ENCODE data around the gene NEMP1.
"Not testable (repeated sequence)": the region's sequence is repeated elsewhere in the genome, so short reads cannot be mapped to it uniquely, and the experiment has no call there.

The NEMP1 gene

GRCh38 chr12:57053901-57054300 lies 24.7 kb downstream of the NEMP1 start:
- not testable (repeated sequence) for ATAC-seq

DNA sequence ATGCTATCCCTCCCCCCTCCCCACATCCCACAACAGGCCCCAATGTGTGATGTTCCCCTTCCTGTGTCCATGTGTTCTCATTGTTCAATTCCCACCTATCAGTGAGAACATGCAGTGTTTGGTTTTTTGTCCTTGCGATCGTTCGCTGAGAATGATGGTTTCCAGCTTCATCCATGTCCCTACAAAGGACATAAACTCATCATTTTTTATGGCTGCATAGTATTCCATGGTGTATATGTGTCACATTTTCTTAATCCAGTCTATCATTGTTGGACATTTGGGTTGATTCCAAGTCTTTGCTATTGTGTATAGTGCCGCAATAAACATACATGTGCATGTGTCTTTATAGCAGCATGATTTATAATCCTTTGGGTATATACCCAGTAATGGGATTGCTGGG lies 25.4 kb downstream of the NEMP1 start:
- ATAC-seq: not testable (repeated sequence)

DNA sequence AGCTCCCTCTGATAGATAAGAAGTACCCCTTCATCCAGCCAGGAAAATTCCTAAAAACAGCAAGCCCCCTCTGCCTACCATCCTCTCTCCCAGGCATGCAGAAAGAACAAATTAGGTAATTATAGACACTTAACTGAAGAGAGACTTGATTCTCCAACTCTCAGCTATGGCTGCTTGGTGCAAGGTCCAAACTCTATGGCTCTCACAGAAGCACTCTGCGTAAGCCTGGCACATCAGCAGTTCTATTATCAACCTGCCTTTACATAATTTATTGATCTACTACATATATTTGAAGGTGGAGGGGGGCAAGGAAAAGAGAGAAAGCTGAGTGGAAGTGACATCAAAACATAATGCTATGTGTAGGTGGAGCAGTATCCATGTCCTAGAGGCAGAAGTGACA lies 27.6 kb downstream of the NEMP1 start:
- TF ChIP-seq ARNTL (CRISPR knock-in tag; IDR thresholded peaks at IDR 0.05; ENCODE audit: borderline replicate concordance, low read depth): no peak
- TF ChIP-seq, protein P1, sequence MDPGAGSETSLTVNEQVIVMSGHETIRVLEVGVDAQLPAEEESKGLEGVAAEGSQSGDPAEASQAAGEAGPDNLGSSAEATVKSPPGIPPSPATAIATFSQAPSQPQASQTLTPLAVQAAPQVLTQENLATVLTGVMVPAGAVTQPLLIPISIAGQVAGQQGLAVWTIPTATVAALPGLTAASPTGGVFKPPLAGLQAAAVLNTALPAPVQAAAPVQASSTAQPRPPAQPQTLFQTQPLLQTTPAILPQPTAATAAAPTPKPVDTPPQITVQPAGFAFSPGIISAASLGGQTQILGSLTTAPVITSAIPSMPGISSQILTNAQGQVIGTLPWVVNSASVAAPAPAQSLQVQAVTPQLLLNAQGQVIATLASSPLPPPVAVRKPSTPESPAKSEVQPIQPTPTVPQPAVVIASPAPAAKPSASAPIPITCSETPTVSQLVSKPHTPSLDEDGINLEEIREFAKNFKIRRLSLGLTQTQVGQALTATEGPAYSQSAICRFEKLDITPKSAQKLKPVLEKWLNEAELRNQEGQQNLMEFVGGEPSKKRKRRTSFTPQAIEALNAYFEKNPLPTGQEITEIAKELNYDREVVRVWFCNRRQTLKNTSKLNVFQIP (CRISPR knock-in tag; IDR thresholded peaks at IDR 0.05; ENCODE audit: borderline replicate concordance, low read depth): no peak
- TF ChIP-seq CREB5 (CRISPR knock-in tag; IDR thresholded peaks at IDR 0.05; ENCODE audit: low read depth): no peak
- TF ChIP-seq ZNF70 (CRISPR knock-in tag; IDR thresholded peaks at IDR 0.05): no peak
- TF ChIP-seq TOX (CRISPR knock-in tag; IDR thresholded peaks at IDR 0.05; ENCODE audit: borderline replicate concordance): no peak
- TF ChIP-seq, protein P2, sequence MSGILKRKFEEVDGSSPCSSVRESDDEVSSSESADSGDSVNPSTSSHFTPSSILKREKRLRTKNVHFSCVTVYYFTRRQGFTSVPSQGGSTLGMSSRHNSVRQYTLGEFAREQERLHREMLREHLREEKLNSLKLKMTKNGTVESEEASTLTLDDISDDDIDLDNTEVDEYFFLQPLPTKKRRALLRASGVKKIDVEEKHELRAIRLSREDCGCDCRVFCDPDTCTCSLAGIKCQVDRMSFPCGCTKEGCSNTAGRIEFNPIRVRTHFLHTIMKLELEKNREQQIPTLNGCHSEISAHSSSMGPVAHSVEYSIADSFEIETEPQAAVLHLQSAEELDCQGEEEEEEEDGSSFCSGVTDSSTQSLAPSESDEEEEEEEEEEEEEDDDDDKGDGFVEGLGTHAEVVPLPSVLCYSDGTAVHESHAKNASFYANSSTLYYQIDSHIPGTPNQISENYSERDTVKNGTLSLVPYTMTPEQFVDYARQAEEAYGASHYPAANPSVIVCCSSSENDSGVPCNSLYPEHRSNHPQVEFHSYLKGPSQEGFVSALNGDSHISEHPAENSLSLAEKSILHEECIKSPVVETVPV (CRISPR knock-in tag; IDR thresholded peaks at IDR 0.05): no peak
- ATAC-seq: no peak

DNA sequence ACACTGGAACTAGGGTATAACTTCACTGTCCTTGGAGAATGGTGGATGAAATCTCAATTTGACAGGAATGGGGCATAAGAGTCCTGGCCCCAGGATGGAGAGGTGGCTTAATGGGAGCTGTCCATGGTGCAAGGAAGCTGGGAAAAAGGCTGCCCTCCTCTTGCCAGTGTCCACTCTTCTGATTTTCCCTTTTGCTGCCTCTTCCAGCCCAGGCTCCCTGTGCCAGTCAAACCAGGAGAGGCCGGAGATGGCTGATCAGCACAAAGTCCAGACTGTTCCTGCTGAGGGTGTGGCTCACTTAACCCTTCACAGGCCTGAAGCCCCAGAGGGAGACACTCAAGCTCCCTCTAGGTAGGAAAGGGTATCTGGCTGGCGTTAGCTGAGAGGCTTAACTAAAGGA lies 28.7 kb downstream of the NEMP1 start, which contains the start of gene MYO1A:
Gene MYO1A, minus strand, starts transcription at position 240 of the 400 bp plus-strand sequence. CDS start 1,806 bp downstream, outside the sequence.
- peak; percentile 51; the same call in 2 of the 3 replicates for ATAC-seq
- no peak for TF ChIP-seq ESRRG (CRISPR knock-in tag; IDR thresholded peaks at IDR 0.05)
- no peak for TF ChIP-seq SNAI2 (CRISPR knock-in tag; IDR thresholded peaks at IDR 0.05)
- TF ChIP-seq, protein P2 (CRISPR knock-in tag; IDR thresholded peaks at IDR 0.05): no peak
- TF ChIP-seq BACH2 (CRISPR knock-in tag; IDR thresholded peaks at IDR 0.05; ENCODE audit: borderline replicate concordance): no peak
- TF ChIP-seq, protein P1 (CRISPR knock-in tag; IDR thresholded peaks at IDR 0.05; ENCODE audit: borderline replicate concordance, low read depth): no peak

- no peak for ATAC-seq
- TF ChIP-seq, protein P3, sequence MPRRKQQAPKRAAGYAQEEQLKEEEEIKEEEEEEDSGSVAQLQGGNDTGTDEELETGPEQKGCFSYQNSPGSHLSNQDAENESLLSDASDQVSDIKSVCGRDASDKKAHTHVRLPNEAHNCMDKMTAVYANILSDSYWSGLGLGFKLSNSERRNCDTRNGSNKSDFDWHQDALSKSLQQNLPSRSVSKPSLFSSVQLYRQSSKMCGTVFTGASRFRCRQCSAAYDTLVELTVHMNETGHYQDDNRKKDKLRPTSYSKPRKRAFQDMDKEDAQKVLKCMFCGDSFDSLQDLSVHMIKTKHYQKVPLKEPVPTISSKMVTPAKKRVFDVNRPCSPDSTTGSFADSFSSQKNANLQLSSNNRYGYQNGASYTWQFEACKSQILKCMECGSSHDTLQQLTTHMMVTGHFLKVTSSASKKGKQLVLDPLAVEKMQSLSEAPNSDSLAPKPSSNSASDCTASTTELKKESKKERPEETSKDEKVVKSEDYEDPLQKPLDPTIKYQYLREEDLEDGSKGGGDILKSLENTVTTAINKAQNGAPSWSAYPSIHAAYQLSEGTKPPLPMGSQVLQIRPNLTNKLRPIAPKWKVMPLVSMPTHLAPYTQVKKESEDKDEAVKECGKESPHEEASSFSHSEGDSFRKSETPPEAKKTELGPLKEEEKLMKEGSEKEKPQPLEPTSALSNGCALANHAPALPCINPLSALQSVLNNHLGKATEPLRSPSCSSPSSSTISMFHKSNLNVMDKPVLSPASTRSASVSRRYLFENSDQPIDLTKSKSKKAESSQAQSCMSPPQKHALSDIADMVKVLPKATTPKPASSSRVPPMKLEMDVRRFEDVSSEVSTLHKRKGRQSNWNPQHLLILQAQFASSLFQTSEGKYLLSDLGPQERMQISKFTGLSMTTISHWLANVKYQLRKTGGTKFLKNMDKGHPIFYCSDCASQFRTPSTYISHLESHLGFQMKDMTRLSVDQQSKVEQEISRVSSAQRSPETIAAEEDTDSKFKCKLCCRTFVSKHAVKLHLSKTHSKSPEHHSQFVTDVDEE (CRISPR knock-in tag; IDR thresholded peaks at IDR 0.05): no peak
- no peak for TF ChIP-seq ZC3H10 (CRISPR knock-in tag; IDR thresholded peaks at IDR 0.05)
- TF ChIP-seq ZFP3 (CRISPR knock-in tag; IDR thresholded peaks at IDR 0.05): no peak
- TF ChIP-seq OSR1 (CRISPR knock-in tag; IDR thresholded peaks at IDR 0.05): no peak
- TF ChIP-seq ARNTL (CRISPR knock-in tag; IDR thresholded peaks at IDR 0.05; ENCODE audit: borderline replicate concordance, low read depth): no peak
- TF ChIP-seq, protein P2 (CRISPR knock-in tag; IDR thresholded peaks at IDR 0.05): no peak
- TF ChIP-seq ISL1 (CRISPR knock-in tag; IDR thresholded peaks at IDR 0.05): no peak
- TF ChIP-seq CSDC2 (CRISPR knock-in tag; IDR thresholded peaks at IDR 0.05): no peak
- TF ChIP-seq ZNF8 (CRISPR knock-in tag; IDR thresholded peaks at IDR 0.05): no peak
- TF ChIP-seq, protein P1 (CRISPR knock-in tag; IDR thresholded peaks at IDR 0.05; ENCODE audit: borderline replicate concordance, low read depth): no peak
- no peak for TF ChIP-seq ZFP30 (CRISPR knock-in tag; IDR thresholded peaks at IDR 0.05)
- TF ChIP-seq BACH2 (CRISPR knock-in tag; IDR thresholded peaks at IDR 0.05; ENCODE audit: borderline replicate concordance): no peak
- no peak for TF ChIP-seq RARB (CRISPR knock-in tag; IDR thresholded peaks at IDR 0.05)
- no peak for TF ChIP-seq GLIS3 (CRISPR knock-in tag; IDR thresholded peaks at IDR 0.05)
- no peak for TF ChIP-seq CREB5 (CRISPR knock-in tag; IDR thresholded peaks at IDR 0.05; ENCODE audit: low read depth)
Observed at GRCh38 chr12:57049119-57049446, 29.5 kb downstream of the NEMP1 start.

Data from SK-N-SH treated with all-trans-retinoic acid at 6 μM for 48 hours (cell line).